DOHH2 (cell line): ENCODE measurements around the gene NINJ1.

Source experiments
- H3F3A ChIP-seq: fragments of 200-600 bp; sonication (generic), shearing (Covaris generic); 2 replicates; pipeline ENCODE4 v1.6.0; 2016; ENCODE audit warnings: antibody characterized with exemption, mild to moderate bottlenecking; ENCODE audit not compliant: control insufficient read depth, insufficient read depth
- H3K27ac ChIP-seq: fragments of 200-600 bp; sonication (generic); 2 replicates; pipeline ENCODE4 v1.5.1; 2014; ENCODE audit warnings: low read depth, mild to moderate bottlenecking, low read length, moderate library complexity
- H3K27me3 ChIP-seq: fragments of 200-600 bp; sonication (generic); 2 replicates; pipeline ENCODE4 v1.6.1; 2014; ENCODE audit warnings: mild to moderate bottlenecking, low read length, mixed read lengths; ENCODE audit not compliant: control insufficient read depth
- H3K36me3 ChIP-seq: fragments of 200-600 bp; sonication (generic); 2 replicates; pipeline ENCODE4 v1.6.1; 2014; ENCODE audit warnings: mild to moderate bottlenecking, low read length, moderate library complexity, mixed read lengths; ENCODE audit not compliant: control insufficient read depth
- H3K4me1 ChIP-seq: fragments of 200-600 bp; sonication (generic); 2 replicates; pipeline ENCODE4 v1.6.1; 2014; ENCODE audit warnings: mild to moderate bottlenecking, low read length, mixed read lengths; ENCODE audit not compliant: control insufficient read depth
- H3K4me2 ChIP-seq: fragments of 200-600 bp; sonication (generic); 2 replicates; pipeline ENCODE4 v1.6.0; 2014; ENCODE audit warnings: mild to moderate bottlenecking, low read length, moderate library complexity
- H3K4me3 ChIP-seq: fragments of 200-600 bp; sonication (generic); 2 replicates; pipeline ENCODE4 v1.5.1; 2014; ENCODE audit warnings: mild to moderate bottlenecking, low read length, mixed read lengths
- H3K79me2 ChIP-seq: fragments of 200-600 bp; sonication (generic); 2 replicates; pipeline ENCODE4 v1.6.1; 2014; ENCODE audit warnings: mild to moderate bottlenecking, low read length, mixed read lengths; ENCODE audit not compliant: control insufficient read depth
- H3K9me2 ChIP-seq: fragments of 200-600 bp; sonication (generic); replicated peaks from 2 replicates; pipeline ENCODE4 v1.6.1; 2014; ENCODE audit warnings: mild to moderate bottlenecking, low read length, mixed read lengths; ENCODE audit not compliant: control insufficient read depth
- H3K9me3 ChIP-seq: fragments of 200-600 bp; sonication (generic); 2 replicates; pipeline ENCODE4 v1.6.1; 2014; ENCODE audit warnings: antibody characterized with exemption, low read length, mixed read lengths; ENCODE audit not compliant: control insufficient read depth, insufficient read depth
- H4K20me1 ChIP-seq: fragments of 200-600 bp; sonication (generic); 2 replicates; pipeline ENCODE4 v1.6.0; 2014; ENCODE audit warnings: low read depth, mild to moderate bottlenecking, antibody characterized with exemption, low read length, moderate library complexity; ENCODE audit not compliant: control insufficient read depth, insufficient read depth
- CTCF ChIP-seq: fragments of 200-600 bp; sonication (generic); IDR thresholded peaks from one replicate; pipeline ENCODE4 v1.5.1; 2014; ENCODE audit warnings: antibody characterized with exemption, mild to moderate bottlenecking, low read depth, low read length; ENCODE audit not compliant: poor library complexity, severe bottlenecking
- EZH2phosphoT487 ChIP-seq: fragments of 200-600 bp; sonication (generic); IDR thresholded peaks from 2 replicates; pipeline ENCODE4 v1.6.1; 2017; ENCODE audit warnings: borderline replicate concordance, mild to moderate bottlenecking, antibody characterized with exemption, low read length, moderate library complexity, mixed read lengths

Gene NINJ1

GRCh38 chr9:93114169-93114983, 19.7 kb downstream of the NINJ1 start:
- Histone ChIP-seq H3K27ac (no peak overlapping the region), H3K79me2 (no peaks in the 10 kb centered on the region), H3K9me3 (no peaks in the 10 kb centered on the region), H3K4me1 (peaks cover 32% of the 10 kb centered on the region), H3K4me2 (no peak overlapping the region), H3K9me2 (no peaks in the 10 kb centered on the region), H4K20me1 (no peaks in the 10 kb centered on the region), H3K27me3 (no peaks in the 10 kb centered on the region), H3F3A (0 out of 2 replicates have a peak, but pooled peaks cover 6% of the 10 kb centered on the region), H3K4me3 (no peak overlapping the region), H3K36me3 (no peaks in the 10 kb centered on the region)
- TF ChIP-seq CTCF: no peak
- TF ChIP-seq EZH2phosphoT487: no peak

GRCh38 chr9:93112864-93113389, 21.1 kb downstream of the NINJ1 start:
- H4K20me1 ChIP-seq: no peaks in the 10 kb centered on the region
- H3K9me3 ChIP-seq: no peaks in the 10 kb centered on the region
- no peaks in the 10 kb centered on the region for H3K27me3 ChIP-seq
- TF ChIP-seq CTCF (no peak), EZH2phosphoT487 (no peak)
- no peaks in the 10 kb centered on the region; the same call in 1 of the 2 replicates for H3K36me3 ChIP-seq
- no peak overlapping the region for H3K27ac ChIP-seq
- H3K4me3 ChIP-seq: no peak overlapping the region
- H3K9me2 ChIP-seq: no peaks in the 10 kb centered on the region
- H3K4me2 ChIP-seq: no peak overlapping the region
- peaks cover 39% of the 10 kb centered on the region for H3K4me1 ChIP-seq
- H3K79me2 ChIP-seq: no peaks in the 10 kb centered on the region
- H3F3A ChIP-seq: no peaks in the 10 kb centered on the region

GRCh38 chr9:93112116-93112863, 21.8 kb downstream of the NINJ1 start:
- H3K4me1 ChIP-seq: peaks cover 44% of the 10 kb centered on the region
- H3K9me3 ChIP-seq: no peaks in the 10 kb centered on the region
- TF ChIP-seq CTCF (no peak), EZH2phosphoT487 (no peak)
- H3K79me2 ChIP-seq: no peaks in the 10 kb centered on the region
- H3K27me3 ChIP-seq: no peaks in the 10 kb centered on the region
- H3K27ac ChIP-seq: no peak overlapping the region
- no peaks in the 10 kb centered on the region; the same call in 1 of the 2 replicates for H3K36me3 ChIP-seq
- H3K4me2 ChIP-seq: no peak overlapping the region
- no peaks in the 10 kb centered on the region for H4K20me1 ChIP-seq
- no peak overlapping the region for H3K4me3 ChIP-seq
- H3F3A ChIP-seq: no peaks in the 10 kb centered on the region
- no peaks in the 10 kb centered on the region for H3K9me2 ChIP-seq
